HT-29 (cell line): ENCODE results near the gene MYOM1. TPM values are rescaled to one million over a fixed set of nuclear protein-coding genes. Genes with fewer than 3 reads are reported as not detected.
"Not testable (repeated sequence)": the region's sequence is repeated elsewhere in the genome, so short reads cannot be mapped to it uniquely, and the experiment has no call there.

Experiments used
- DNase-seq: peaks from one replicate; pipeline ENCODE4 v3.0.0-alpha.2; 2015; ENCODE audit warnings: low spot score
- small RNA-seq: library from RNA; depleted of rRNA; stranded (forward); fragments of <200 nt; gene quantifications from one replicate; pipeline ENCODE3, GENCODE V24; 2014
- total RNA-seq: library from RNA; depleted of rRNA; stranded (reverse); fragments of >200 nt; shearing (Covaris generic); gene quantifications from 2 replicates; pipeline ENCODE4 v1.2.3, GENCODE V29; 2014; rRNA removed

MYOM1 gene
- total RNA-seq, 1 experiment from 2014 or later = 0.13 TPM

GRCh38 chr18:3035635-3036034 lies 184.1 kb downstream of the MYOM1 start:
- no peak for DNase-seq

GRCh38 chr18:3032721-3033120 lies 187.0 kb downstream of the MYOM1 start:
- DNase-seq = no peak

GRCh38 chr18:3029215-3029952 lies 190.4 kb downstream of the MYOM1 start:
- DNase-seq = no peak

DNA sequence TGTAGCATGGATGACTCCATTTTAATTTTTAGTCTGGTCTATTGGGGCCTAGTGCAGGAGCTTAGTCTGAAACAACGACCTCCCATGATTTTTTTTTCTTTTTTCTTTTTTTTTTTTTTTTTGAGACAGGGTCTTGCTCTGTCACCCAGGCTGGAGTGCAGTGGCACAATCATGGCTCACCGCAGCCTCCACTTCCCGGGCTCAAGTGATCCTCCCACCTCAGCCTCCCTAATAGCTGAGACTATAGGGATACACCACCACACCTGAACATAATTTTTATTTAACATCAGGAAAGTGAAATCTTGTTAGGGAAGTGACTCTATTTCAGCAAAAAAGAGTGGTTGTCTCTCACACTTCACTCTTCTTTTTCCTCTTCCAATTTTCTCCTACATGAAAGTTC lies 191.7 kb downstream of the MYOM1 start:
- not testable (repeated sequence) for DNase-seq

DNA sequence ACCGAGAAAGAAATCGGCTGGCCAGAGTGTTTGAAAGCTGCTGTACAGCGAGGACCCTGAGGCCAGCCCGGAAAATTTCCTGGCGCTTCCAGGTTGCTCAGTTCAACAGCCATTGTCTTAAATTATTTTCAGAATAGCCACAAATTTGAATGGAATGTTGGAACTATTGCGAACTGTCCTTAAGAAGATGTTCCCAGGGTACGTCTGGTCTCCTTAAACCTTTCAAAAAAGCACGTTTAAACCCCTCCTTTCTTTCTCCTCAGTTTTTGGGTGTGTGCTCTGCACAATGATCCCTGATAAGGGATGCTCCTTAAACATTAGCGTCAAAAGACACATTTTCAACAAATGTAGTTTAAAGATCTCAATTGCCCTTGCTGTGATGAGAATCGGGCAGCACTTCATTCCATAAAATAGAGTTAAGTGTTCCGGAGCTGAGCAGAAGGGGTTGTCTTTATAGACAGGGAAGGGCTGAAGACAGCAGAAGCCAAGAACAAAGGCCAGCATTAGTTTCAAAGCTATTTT lies 192.3 kb downstream of the MYOM1 start:
- DNase-seq = no peak

GRCh38 chr18:3025544-3025943 lies 194.2 kb downstream of the MYOM1 start:
- no peak for DNase-seq

DNA sequence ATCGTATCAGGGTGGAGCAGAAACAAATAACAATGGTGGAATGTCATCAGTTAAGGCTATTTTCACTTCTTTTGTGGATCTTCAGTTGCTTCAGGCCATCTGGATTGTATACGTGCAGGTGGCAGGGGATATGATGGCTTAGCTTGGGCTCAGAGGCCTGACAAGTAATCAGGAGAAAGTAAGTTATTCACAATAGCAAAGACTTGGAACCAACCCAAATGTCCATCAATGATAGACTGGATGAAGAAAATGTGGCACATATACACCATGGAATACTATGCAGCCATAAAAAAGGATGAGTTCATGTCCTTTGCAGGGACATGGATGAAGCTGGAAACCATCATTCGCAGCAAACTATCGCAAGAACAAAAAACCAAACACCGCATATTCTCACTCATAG lies 196.2 kb downstream of the MYOM1 start:
- not testable (repeated sequence) for DNase-seq

Small RNA genes lying within 50 kb of the gene (small RNA-seq; reads per million reads assigned to genes)
- 0.65 reads per million for gene RF00156
- gene RNU7-25P = not detected

Other genes with a start within 250 kb of the MYOM1 start
- gene LPIN2, start 206.8 kb downstream of the MYOM1 start, total RNA-seq = 35.5 and 41.8 TPM in 2 replicates
- 559 and 564 TPM in 2 replicates for gene MYL12A, start 27.8 kb upstream of the MYOM1 start, total RNA-seq
- 483 and 484 TPM in 2 replicates for gene MYL12B, start 42.2 kb upstream of the MYOM1 start, total RNA-seq
- gene TGIF1, start 230.2 kb upstream of the MYOM1 start, total RNA-seq = 241 and 264 TPM in 2 replicates